Body of pancreas (tissue), 4 donors: Measurements from ENCODE around the gene TMEM63A. TPM values are rescaled to one million over a fixed set of nuclear protein-coding genes. Genes with fewer than 3 reads are reported as not detected.
"Not testable (repeated sequence)": the region's sequence is repeated elsewhere in the genome, so short reads cannot be mapped to it uniquely, and the experiment has no call there.

ENCODE experiments used
- ATAC-seq: fragments of 150-250 bp; one replicate; pipeline ENCODE4 v1.9.1; 2016
- DNase-seq, 4 donors: peaks; one replicate each; pipeline ENCODE4 v3.0.0-alpha.2; 2019
- H3K27ac ChIP-seq, 4 donors: fragments of 200-600 bp; sonication (generic); 1 replicate in 3 of 4; 2 replicates in 1 of 4; pipeline versions ENCODE4 v1.5.1 to v1.6.1; 2016 to 2019; ENCODE audit warnings: mild to moderate bottlenecking in 1 of 4, mixed read lengths in 1 of 4, moderate library complexity in 1 of 4
- H3K27me3 ChIP-seq, 2 donors: fragments of 200-600 bp; sonication (generic); one replicate each; pipeline ENCODE4 v1.6.0; 2016; ENCODE audit warnings: mild to moderate bottlenecking in 1 of 2
- H3K36me3 ChIP-seq, 2 donors: fragments of 200-600 bp; sonication (generic); replicated peaks in 1 of 2; 2 replicates each; pipeline ENCODE4 v1.5.1; 2016; ENCODE audit warnings: low read depth in 2 of 2; ENCODE audit not compliant: insufficient read depth in 1 of 2
- H3K4me1 ChIP-seq: fragments of 200-600 bp; sonication (generic); one replicate; pipeline ENCODE4 v1.6.0; 2016
- H3K4me3 ChIP-seq, 2 donors: fragments of 200-600 bp; sonication (generic); 1 replicate in 1 of 2; 2 replicates in 1 of 2; pipeline ENCODE4 v1.5.1; 2016 to 2019
- H3K9me3 ChIP-seq, 3 donors: fragments of 200-600 bp; sonication (generic); 1 replicate in 2 of 3; 2 replicates in 1 of 3; pipeline ENCODE4 v1.5.1; 2016
- CTCF ChIP-seq, 7 experiments: fragments of 450-650 bp in 4 of 7; fragments of 200-600 bp in 3 of 7; sonication (generic) in 3 of 7; IDR thresholded peaks; one replicate each; pipeline ENCODE4 v1.5.1; 2016 to 2019; ENCODE audit warnings: antibody characterized with exemption in 7 of 7
- POLR2A ChIP-seq, 3 donors: fragments of 450-650 bp; IDR thresholded peaks; one replicate each; pipeline ENCODE4 v1.6.1; 2016; ENCODE audit warnings: antibody characterized with exemption in 3 of 3, mild to moderate bottlenecking in 2 of 3
- WGBS, 2 donors: methylation state at CpG; one replicate each; pipeline ENCODE4 v1.1.5; 2017; 5-methylcytosine and 5-hydroxymethylcytosine counted together
- intact Hi-C: fragments of 100-400 bp; cut with DNase I; formaldehyde crosslinking; loops from one replicate; pipeline ENCODE4 v1.15.1; 2023
- total RNA-seq, 2 donors: library from RNA; depleted of rRNA; stranded (reverse); fragments of >200 nt; gene quantifications; one replicate each; pipeline ENCODE4 v1.1.0, GENCODE V29; 2016

Gene TMEM63A
- 100 to 1,000 TPM; 129 to 217 TPM for total RNA-seq

GRCh38 chr1:225881959-225882693 lies at the start of gene TMEM63A:
TMEM63A (minus strand) TSS chr1:225882380; CDS start chr1:225877580, 4,800 bp downstream.
- peak; percentile 93 to 95 (median 94) for DNase-seq
- Histone ChIP-seq H3K27ac (peak within 1 kb of the TSS; percentile 95 to 98 (median 96)), H3K9me3 (no peaks in the 10 kb centered on the region), H3K4me1 (peaks cover 63% of the 10 kb centered on the region), H3K27me3 (no peaks in the 10 kb centered on the region), H3K4me3 (peak within 1 kb of the TSS; percentile 54 to 72), H3K36me3 (no peaks in the 10 kb centered on the region)
- intact Hi-C loops, result no loop called here
- TF ChIP-seq POLR2A (IDR thresholded peaks at IDR 0.05) (peak; percentile 82 to 91 (median 87)), CTCF (IDR thresholded peaks at IDR 0.05) (peak in 6 of 7 experiments; percentile 16 to 60 (median 52))
- ATAC-seq, result peak; percentile 78
- WGBS, 2 donors, result 1% methylated on average over 62 of the region's 64 CpGs; no CpG with 5 or more reads in 1 of the 2 donors

DNA sequence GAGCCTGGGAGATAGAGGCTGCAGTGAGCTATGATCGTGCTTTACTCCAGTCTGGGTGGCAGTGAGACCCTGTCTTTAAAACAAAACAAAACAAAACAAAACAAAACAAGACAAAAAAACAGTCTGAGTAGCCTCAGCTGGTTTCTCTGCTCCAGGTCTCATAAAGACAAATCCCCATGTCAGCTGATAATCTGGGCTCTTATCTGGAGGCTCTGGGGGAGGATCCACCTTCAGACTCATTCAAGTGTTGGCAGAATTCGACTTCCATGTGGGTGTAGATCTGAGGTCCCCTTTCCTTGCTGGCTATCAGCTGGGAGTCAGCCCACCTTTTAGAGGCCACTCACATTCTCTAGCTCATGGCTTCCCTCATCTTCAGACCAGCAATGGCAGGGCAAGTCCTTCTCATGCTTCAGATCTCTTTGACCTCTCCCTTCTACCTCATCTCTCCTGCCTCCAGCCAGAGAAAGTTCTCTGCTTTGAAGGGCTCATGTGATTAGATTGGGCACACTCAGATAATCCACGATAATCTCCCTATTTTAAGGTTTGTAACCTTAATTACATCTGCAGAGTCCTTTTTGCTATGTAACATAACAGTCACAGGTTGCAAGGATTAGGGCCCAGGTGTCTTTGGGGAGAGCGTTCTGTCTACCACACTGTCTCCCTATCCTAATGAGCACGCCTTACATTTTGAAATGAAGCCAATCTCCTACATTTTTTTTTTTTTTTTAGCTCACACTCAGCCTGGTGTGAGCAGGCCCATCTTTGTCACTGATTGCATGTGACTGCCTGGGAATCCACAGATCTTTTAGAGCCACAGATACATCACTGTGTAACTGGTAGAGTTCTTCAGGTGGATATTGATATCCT lies 49.3 kb upstream of the TMEM63A start:
- H3K4me3 ChIP-seq, result no peak overlapping the region
- H3K36me3 ChIP-seq, result no peaks in the 10 kb centered on the region
- 81 to 83% methylated on average over 5 of the region's 5 CpGs for WGBS, 2 donors
- TF ChIP-seq POLR2A (IDR thresholded peaks at IDR 0.05), result no peak
- TF ChIP-seq CTCF (IDR thresholded peaks at IDR 0.05), result no peak
- H3K27ac ChIP-seq, result no peak overlapping the region
- H3K4me1 ChIP-seq, result no peaks in the 10 kb centered on the region
- DNase-seq, result no peak
- no peaks in the 10 kb centered on the region for H3K9me3 ChIP-seq
- intact Hi-C loops, result no loop called here
- ATAC-seq, result no peak
- no peaks in the 10 kb centered on the region for H3K27me3 ChIP-seq

GRCh38 chr1:225930566-225930965 lies 48.4 kb upstream of the TMEM63A start:
- no peak for ATAC-seq
- intact Hi-C loops, result no loop called here
- 93 to 97% methylated on average over 2 of the region's 2 CpGs for WGBS, 2 donors

DNA sequence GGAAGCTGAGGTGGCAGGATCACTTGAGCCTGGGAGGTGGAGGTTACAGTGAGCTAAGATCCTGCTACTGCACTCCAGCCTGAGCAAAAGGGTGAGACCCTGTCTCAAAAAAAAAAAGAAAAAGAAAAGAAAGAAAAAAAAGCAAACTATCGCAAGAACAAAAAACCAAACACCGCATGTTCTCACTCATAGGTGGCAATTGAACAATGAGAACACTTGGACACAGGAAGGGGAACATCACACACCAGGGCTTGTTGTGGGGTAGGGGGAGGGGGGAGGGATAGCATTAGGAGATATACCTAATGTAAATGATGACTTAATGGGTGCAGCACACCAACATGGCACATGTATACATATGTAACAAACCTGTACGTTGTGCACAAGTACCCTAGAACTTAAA lies 47.3 kb upstream of the TMEM63A start:
- H3K36me3 ChIP-seq, H3K9me3 ChIP-seq, H3K27ac ChIP-seq, H3K27me3 ChIP-seq, DNase-seq, H3K4me3 ChIP-seq, H3K4me1 ChIP-seq, intact Hi-C loops, ATAC-seq: not testable (repeated sequence)
- 97% methylated on average over 3 of the region's 3 CpGs for WGBS, 2 donors

More at GRCh38 chr1:225930566-225930965, 48.4 kb upstream of the TMEM63A start:
- Histone ChIP-seq H3K27me3 (no peaks in the 10 kb centered on the region), H3K27ac (no peak overlapping the region), H3K9me3 (no peaks in the 10 kb centered on the region), H3K36me3 (no peaks in the 10 kb centered on the region), H3K4me1 (no peaks in the 10 kb centered on the region), H3K4me3 (no peak overlapping the region)
- TF ChIP-seq POLR2A (IDR thresholded peaks at IDR 0.05) (no peak), CTCF (IDR thresholded peaks at IDR 0.05) (no peak)
- no peak for DNase-seq
